ENCODE measurements around the gene C9orf152. TPM values are rescaled to one million over a fixed set of nuclear protein-coding genes. Genes with fewer than 3 reads are reported as not detected.
"Not testable (repeated sequence)": the region's sequence is repeated elsewhere in the genome, so short reads cannot be mapped to it uniquely, and the experiment has no call there.

The C9orf152 gene
- total RNA-seq, 2 donors from 2014 or later: not detected

- Histone ChIP-seq H3K27me3 (no peaks in the 10 kb centered on the region), H3K36me3 (no peaks in the 10 kb centered on the region), H3K4me3 (no peak overlapping the region), H3K4me1 (no peaks in the 10 kb centered on the region), H3K27ac (no peak overlapping the region), H3K9me3 (no peaks in the 10 kb centered on the region)
- DNase-seq (ENCODE audit: low spot score): no peak
- TF ChIP-seq CTCF (IDR thresholded peaks at IDR 0.05): no peak
Measured at GRCh38 chr9:110198357-110198756, 9.6 kb downstream of the C9orf152 start.

GRCh38 chr9:110197330-110198187 is 10.4 kb downstream of the C9orf152 start:
- no peak overlapping the region for H3K27ac ChIP-seq
- H3K4me1 ChIP-seq: no peaks in the 10 kb centered on the region
- no peaks in the 10 kb centered on the region for H3K9me3 ChIP-seq
- H3K4me3 ChIP-seq: no peak overlapping the region
- no peak for DNase-seq (ENCODE audit: low spot score)
- no peaks in the 10 kb centered on the region for H3K36me3 ChIP-seq
- peak in 1 of 2 donors; percentile 64 for TF ChIP-seq CTCF (IDR thresholded peaks at IDR 0.05)
- H3K27me3 ChIP-seq: no peaks in the 10 kb centered on the region

- not testable (repeated sequence) for DNase-seq (ENCODE audit: low spot score); H3K4me1 ChIP-seq; H3K9me3 ChIP-seq; H3K36me3 ChIP-seq; H3K27ac ChIP-seq; H3K4me3 ChIP-seq; H3K27me3 ChIP-seq
Measured at GRCh38 chr9:110196084-110196499, 11.9 kb downstream of the C9orf152 start.

GRCh38 chr9:110192531-110193261 is 15.3 kb downstream of the C9orf152 start:
- H3K4me1 ChIP-seq: peaks cover 0 to 9% of the 10 kb centered on the region in 2 donors
- no peaks in the 10 kb centered on the region for H3K27me3 ChIP-seq
- no peak overlapping the region for H3K4me3 ChIP-seq
- no peaks in the 10 kb centered on the region for H3K9me3 ChIP-seq
- peak overlapping the region; percentile 23 to 34 for H3K27ac ChIP-seq
- DNase-seq (ENCODE audit: low spot score): no peak
- H3K36me3 ChIP-seq: no peaks in the 10 kb centered on the region
- no peak for TF ChIP-seq CTCF (IDR thresholded peaks at IDR 0.05)

- peaks cover 0 to 9% of the 10 kb centered on the region in 2 donors for H3K4me1 ChIP-seq
- no peak for DNase-seq (ENCODE audit: low spot score)
- no peak overlapping the region for H3K27ac ChIP-seq
- no peak for TF ChIP-seq CTCF (IDR thresholded peaks at IDR 0.05)
- no peaks in the 10 kb centered on the region for H3K9me3 ChIP-seq
- H3K27me3 ChIP-seq: no peaks in the 10 kb centered on the region
- H3K36me3 ChIP-seq: no peaks in the 10 kb centered on the region
- H3K4me3 ChIP-seq: no peak overlapping the region
Measured at GRCh38 chr9:110191615-110192014, 16.3 kb downstream of the C9orf152 start.
